B cell (primary cell): ENCODE results near the gene S100A8. TPM values are rescaled to one million over a fixed set of nuclear protein-coding genes. Genes with fewer than 3 reads are reported as not detected.

Source experiments
- ATAC-seq: fragments of 200-7000 bp; cut with Tn5 transposase; one replicate; pipeline ENCODE4 v1.10.0; 2021; ENCODE audit warnings: low read depth, mild to moderate bottlenecking, moderate number of reproducible peaks, moderate library complexity
- CTCF ChIA-PET: fragments of 350-600 bp; sonication (Branson Sonifier 250); formaldehyde crosslinking; loops from one replicate; lab custom pipeline; 2021; ENCODE audit warnings: antibody characterized with exemption, inconsistent platforms; lab: Charles Lee
- POLR2A ChIA-PET: fragments of 350-600 bp; sonication (Branson Sonifier 250); formaldehyde crosslinking; loops from one replicate; lab custom pipeline; 2021; ENCODE audit warnings: antibody characterized with exemption; lab: Charles Lee
- DNase-seq: peaks from one replicate; pipeline ENCODE4 v3.0.0; 2013
- H2AFZ ChIP-seq: 2 replicates; pipeline ENCODE4 v1.6.1; 2012; ENCODE audit warnings: mild to moderate bottlenecking, low read depth, low read length; ENCODE audit not compliant: insufficient read depth, poor library complexity, severe bottlenecking
- H3K27ac ChIP-seq, 2 donors: 1 replicate in 1 of 2; 2 replicates in 1 of 2; pipeline ENCODE4 v1.5.1; 2012 to 2013; ENCODE audit warnings: low read length in 2 of 2, mild to moderate bottlenecking in 2 of 2, moderate library complexity in 1 of 2
- H3K27me3 ChIP-seq, 4 experiments: fragments of 200-600 bp in 1 of 4; sonication (generic) in 1 of 4; replicated peaks in 1 of 4; 1 replicate in 2 of 4; 2 replicates in 2 of 4; pipeline versions ENCODE4 v1.6.1 to v1.7.0; 2013 to 2016; ENCODE audit warnings: low read length in 3 of 4, mild to moderate bottlenecking in 2 of 4, mixed read lengths in 1 of 4, moderate library complexity in 1 of 4; ENCODE audit not compliant: insufficient read depth in 4 of 4, control insufficient read depth in 3 of 4; ENCODE audit errors: control extremely low read depth in 1 of 4
- H3K36me3 ChIP-seq, 2 experiments: replicated peaks in 1 of 2; 1 replicate in 1 of 2; 2 replicates in 1 of 2; pipeline versions ENCODE4 v1.6.1 to v1.7.1; 2013; ENCODE audit warnings: low read length in 1 of 2; ENCODE audit not compliant: insufficient read depth in 2 of 2, control insufficient read depth in 1 of 2; ENCODE audit errors: control extremely low read depth in 1 of 2, extremely low read depth in 1 of 2
- H3K4me1 ChIP-seq, 2 donors: fragments of 200-600 bp in 1 of 2; sonication (generic) in 1 of 2; 1 replicate in 1 of 2; 2 replicates in 1 of 2; pipeline versions ENCODE4 v1.5.1 to v1.6.1; 2013 to 2017; ENCODE audit warnings: low read length in 2 of 2; ENCODE audit not compliant: control insufficient read depth in 2 of 2, insufficient read depth in 2 of 2
- H3K4me2 ChIP-seq: replicated peaks from 2 replicates; pipeline ENCODE3; 2012; ENCODE audit warnings: mild to moderate bottlenecking, low read depth, low read length; ENCODE audit not compliant: poor library complexity, severe bottlenecking
- H3K4me3 ChIP-seq, 5 experiments: fragments of 200-600 bp in 1 of 5; sonication (generic) in 1 of 5; 1 replicate in 3 of 5; 2 replicates in 2 of 5; pipeline versions ENCODE4 v1.5.1 to v1.7.0; 2011 to 2016; ENCODE audit warnings: low read length in 4 of 5, mild to moderate bottlenecking in 4 of 5, low read depth in 2 of 5, control low read depth in 1 of 5, moderate library complexity in 1 of 5; ENCODE audit not compliant: insufficient read depth in 1 of 5; ENCODE audit errors: control extremely low read depth in 1 of 5, extremely low read depth in 1 of 5
- H3K79me2 ChIP-seq: fragments of 200-600 bp; sonication (generic); one replicate; pipeline ENCODE4 v1.6.0; 2016; ENCODE audit warnings: low read length; ENCODE audit not compliant: control insufficient read depth, insufficient read depth
- H3K9ac ChIP-seq: fragments of 200-600 bp; sonication (generic); 2 replicates; pipeline ENCODE4 v1.6.1; 2017; ENCODE audit warnings: mild to moderate bottlenecking, low read length, moderate library complexity
- H3K9me3 ChIP-seq, 3 donors: one replicate each; pipeline versions ENCODE4 v1.6.1 to v1.7.1; 2013; ENCODE audit warnings: low read length in 2 of 3; ENCODE audit not compliant: control insufficient read depth in 2 of 3, insufficient read depth in 1 of 3; ENCODE audit errors: control extremely low read depth in 1 of 3
- H4K20me1 ChIP-seq: 2 replicates; pipeline ENCODE4 v1.6.0; 2012; ENCODE audit warnings: mild to moderate bottlenecking, low read length; ENCODE audit not compliant: insufficient read depth, control insufficient read depth, poor library complexity, severe bottlenecking
- H3K27ac Mint-ChIP-seq: one replicate; pipeline ENCODE4 v1.8.0; 2021; ENCODE audit warnings: mixed read lengths
- H3K27me3 Mint-ChIP-seq: one replicate; pipeline ENCODE4 v1.8.0; 2021; ENCODE audit warnings: mixed read lengths
- H3K4me1 Mint-ChIP-seq: one replicate; pipeline ENCODE4 v1.8.0; 2021; ENCODE audit warnings: mixed read lengths
- H3K4me3 Mint-ChIP-seq: one replicate; pipeline ENCODE4 v1.8.0; 2021; ENCODE audit warnings: mixed read lengths
- H3K9me3 Mint-ChIP-seq: one replicate; pipeline ENCODE4 v1.8.0; 2022; ENCODE audit warnings: mixed read lengths; ENCODE audit not compliant: insufficient read depth
- CTCF ChIP-seq: fragments of 200-600 bp; IDR thresholded peaks from one replicate; pipeline ENCODE4 v1.8.0; 2022; ENCODE audit warnings: antibody characterized with exemption, mild to moderate bottlenecking
- EZH2 ChIP-seq: IDR thresholded peaks from 2 replicates; pipeline ENCODE4 v1.6.1; 2012; ENCODE audit warnings: borderline replicate concordance, low read depth, mild to moderate bottlenecking, moderate library complexity, low read length; ENCODE audit not compliant: insufficient read depth, poor library complexity, severe bottlenecking
- WGBS: methylation state at CpG from one replicate; pipeline ENCODE4 v1.1.5; 2013; ENCODE audit warnings: missing lambda C conversion rate; ENCODE audit not compliant: insufficient coverage; 5-methylcytosine and 5-hydroxymethylcytosine counted together
- intact Hi-C: fragments of 100-400 bp; cut with micrococcal nuclease; formaldehyde crosslinking; loops from one replicate; pipeline ENCODE4 v1.10.0; 2022
- polyA plus RNA-seq: library from polyadenylated mRNA; depleted of rRNA; stranded (reverse); fragments of >200 nt; gene quantifications from 2 replicates; pipeline ENCODE4 v1.2.3, GENCODE V29; 2012
- total RNA-seq, 2 donors: library from RNA; stranded (reverse); fragments of 120-200 nt in 1 of 2; gene quantifications; 1 replicate in 1 of 2; 2 replicates in 1 of 2; pipeline versions ENCODE4 v1.2.3 to v1.2.4, GENCODE V29; 2013 to 2022

Gene S100A8
- total and polyA plus RNA-seq, 2 donors (not counting 1 experiment from before 2014, with no cell fraction given): 3.3 to 16.7 TPM

GRCh38 chr1:153438599-153438998, 47.7 kb upstream of the S100A8 start:
- Mint-ChIP-seq H3K27me3 (peaks cover 27% of the 10 kb centered on the region), H3K4me1 (no peaks in the 10 kb centered on the region), H3K27ac (no peak overlapping the region), H3K4me3 (no peak overlapping the region), H3K9me3 (no peaks in the 10 kb centered on the region)
- H3K36me3 ChIP-seq: no peaks in the 10 kb centered on the region
- 75% methylated on average over 6 of the region's 7 CpGs for WGBS
- H3K4me1 ChIP-seq: no peaks in the 10 kb centered on the region
- POLR2A ChIA-PET: no interaction called here
- DNase-seq: no peak
- CTCF ChIA-PET: no interaction called here
- H3K4me2 ChIP-seq: no peak overlapping the region
- no peak overlapping the region for H2AFZ ChIP-seq
- no peaks in the 10 kb centered on the region for H3K79me2 ChIP-seq
- ATAC-seq: no peak
- no peak overlapping the region for H3K27ac ChIP-seq
- intact Hi-C loops: no loop called here
- H3K27me3 ChIP-seq: peaks cover 0 to 3% (median 0%) of the 10 kb centered on the region in 4 experiments
- H4K20me1 ChIP-seq: no peaks in the 10 kb centered on the region
- peaks cover 0 to 3% (median 0%) of the 10 kb centered on the region in 3 donors for H3K9me3 ChIP-seq
- no peak overlapping the region for H3K9ac ChIP-seq
- no peak overlapping the region for H3K4me3 ChIP-seq
- TF ChIP-seq CTCF (no peak), EZH2 (no peak)

GRCh38 chr1:153437236-153437635, 46.4 kb upstream of the S100A8 start:
- H3K79me2 ChIP-seq: no peaks in the 10 kb centered on the region
- ATAC-seq (no peak), DNase-seq (no peak)
- no peak overlapping the region for H3K4me3 ChIP-seq
- CTCF ChIA-PET: no interaction called here
- intact Hi-C loops: no loop called here
- H3K27ac ChIP-seq: no peak overlapping the region
- Mint-ChIP-seq H3K4me3 (no peak overlapping the region), H3K4me1 (no peaks in the 10 kb centered on the region), H3K27me3 (peaks cover 34% of the 10 kb centered on the region), H3K9me3 (no peaks in the 10 kb centered on the region), H3K27ac (no peak overlapping the region)
- H3K4me1 ChIP-seq: no peaks in the 10 kb centered on the region
- TF ChIP-seq CTCF: no peak
- H3K27me3 ChIP-seq: no peaks in the 10 kb centered on the region
- no peak overlapping the region for H3K4me2 ChIP-seq
- H4K20me1 ChIP-seq: no peaks in the 10 kb centered on the region
- no peak overlapping the region for H2AFZ ChIP-seq
- H3K36me3 ChIP-seq: no peaks in the 10 kb centered on the region
- 100% methylated on average over 2 of the region's 4 CpGs for WGBS
- H3K9ac ChIP-seq: no peak overlapping the region
- H3K9me3 ChIP-seq: no peaks in the 10 kb centered on the region
- POLR2A ChIA-PET: no interaction called here
